HG03095 (cell line): ENCODE data around the gene LIG1.
"Not testable (repeated sequence)": the region's sequence is repeated elsewhere in the genome, so short reads cannot be mapped to it uniquely, and the experiment has no call there.

ENCODE experiments used
- ATAC-seq: cut with Tn5 transposase; IDR thresholded peaks from one replicate; pipeline ENCODE4 v1.9.1; 2021; ENCODE audit warnings: moderate library complexity; ENCODE audit not compliant: unreplicated experiment

Gene LIG1

DNA sequence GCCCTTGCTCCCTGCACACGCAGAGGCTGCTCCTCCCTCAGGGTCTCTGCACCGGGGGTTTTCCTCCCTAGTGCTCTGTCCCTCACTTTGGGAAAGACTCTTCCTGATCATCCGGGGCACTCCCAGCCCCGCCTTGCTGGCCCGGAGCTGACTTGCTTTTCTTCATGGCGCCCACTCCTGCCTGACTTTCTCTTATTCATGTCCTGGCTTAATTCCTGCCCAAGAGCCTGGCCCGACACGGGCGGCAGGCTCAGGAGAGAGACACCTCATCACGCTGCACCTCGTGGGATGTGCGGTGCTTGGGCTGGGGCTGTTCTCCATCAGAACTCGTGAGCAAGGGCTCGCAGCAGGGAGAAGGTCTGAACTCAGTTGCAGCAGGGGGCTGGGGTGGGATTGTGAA, 47.7 kb downstream of the LIG1 start:
- ATAC-seq: no peak

DNA sequence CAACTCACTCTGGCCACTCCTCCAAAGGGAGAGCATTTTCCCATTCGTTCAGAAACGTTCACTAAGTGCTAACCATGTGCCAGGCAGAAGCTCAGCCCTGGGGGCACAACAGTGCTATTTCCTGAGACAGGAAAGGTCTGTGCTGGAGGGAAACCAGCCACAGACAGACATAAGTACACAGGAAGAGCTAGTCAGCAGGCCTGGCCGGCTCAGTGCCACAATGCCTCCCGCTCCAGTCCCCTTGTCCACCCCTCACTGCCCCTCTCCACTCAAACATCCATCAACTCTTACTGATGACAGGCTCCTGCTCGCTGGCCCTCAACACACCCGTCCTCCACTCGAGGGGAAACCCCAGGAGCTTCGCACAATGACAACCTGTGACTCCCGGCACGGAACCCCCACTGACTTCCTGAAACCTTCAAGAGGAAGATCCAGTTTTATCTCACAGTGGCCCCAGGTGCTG, 48.2 kb downstream of the LIG1 start:
- ATAC-seq: no peak

- ATAC-seq: no peak
Measured at GRCh38 chr19:48121066-48121465, 49.1 kb downstream of the LIG1 start.

- ATAC-seq: no peak
Measured at GRCh38 chr19:48120505-48120904, 49.6 kb downstream of the LIG1 start.

GRCh38 chr19:48118131-48118517, 52.0 kb downstream of the LIG1 start:
- no peak for ATAC-seq

- no peak for ATAC-seq
Measured at GRCh38 chr19:48117515-48118130, 52.5 kb downstream of the LIG1 start.

DNA sequence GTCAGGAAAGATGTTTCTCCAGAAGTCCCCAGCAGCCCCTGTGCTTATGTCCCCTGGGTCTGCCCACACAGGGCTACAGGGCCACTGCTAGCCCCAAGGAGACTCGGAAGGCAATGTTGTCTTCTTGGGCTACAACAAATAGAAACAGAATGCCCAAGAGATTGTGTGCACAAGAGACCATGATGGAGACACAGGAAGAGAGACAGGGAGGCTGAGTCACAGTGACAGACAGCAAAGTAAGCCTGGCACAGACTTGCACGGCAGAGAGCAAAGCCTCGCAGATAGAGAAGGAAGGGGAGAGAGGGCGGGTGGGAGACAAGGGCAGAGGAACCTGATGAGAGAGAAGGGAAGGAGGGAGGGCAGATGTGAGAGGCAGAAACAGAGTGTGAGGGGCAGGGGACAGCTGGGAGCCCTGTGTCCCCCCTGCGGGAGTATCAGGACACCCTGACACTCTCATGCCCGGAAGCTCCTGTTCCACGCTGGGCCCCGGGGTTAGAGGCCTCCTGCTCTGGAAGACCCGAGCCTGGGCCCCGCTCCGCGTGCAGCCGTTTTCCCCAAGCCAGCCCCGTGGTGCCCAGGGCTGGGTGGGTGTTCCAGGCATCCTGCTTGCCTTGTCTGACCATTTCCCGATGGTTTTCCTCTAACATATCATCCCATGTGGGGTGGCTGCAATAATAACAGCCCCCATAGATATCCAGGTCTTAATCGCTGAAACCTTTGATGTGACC, 56.8 kb downstream of the LIG1 start:
- no peak for ATAC-seq

GRCh38 chr19:48111280-48111679, 58.9 kb downstream of the LIG1 start:
- ATAC-seq: no peak

DNA sequence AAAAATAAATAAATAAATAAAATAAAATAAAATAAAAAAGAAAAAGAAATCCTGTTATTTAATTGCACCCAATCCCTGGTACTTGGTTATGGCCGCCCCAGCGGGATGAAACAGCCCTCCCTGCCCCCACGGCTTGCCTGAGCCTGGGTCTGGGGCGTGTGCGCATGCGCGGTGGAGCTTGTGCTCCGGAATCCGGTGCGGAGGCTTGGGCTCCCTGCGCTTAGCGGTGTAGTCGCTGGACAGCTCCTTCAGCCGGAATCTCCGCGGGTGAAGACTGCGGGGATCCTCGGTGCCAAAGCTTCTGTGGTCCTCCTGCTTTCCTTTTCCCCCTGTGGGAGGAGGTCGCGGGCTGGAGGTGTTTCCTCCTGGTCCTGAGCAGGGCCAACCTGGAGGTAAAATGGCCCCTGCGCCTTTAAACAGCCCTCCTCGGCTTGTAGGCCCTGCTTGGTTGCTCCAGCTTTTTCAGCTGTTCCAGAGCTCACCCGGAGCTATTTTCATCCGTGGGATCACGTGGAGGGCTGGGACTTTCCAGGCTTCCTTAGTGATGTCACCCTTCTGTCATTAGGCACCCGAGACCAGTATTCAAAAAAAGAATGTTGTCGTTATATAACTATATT, 59.7 kb downstream of the LIG1 start, which contains the start of gene PLA2G4C:
Gene PLA2G4C (minus strand): TSS at position 468 of the 617 bp plus-strand sequence. CDS start 4,288 bp downstream, outside the sequence.
- ATAC-seq: no peak

- ATAC-seq: no peak
Measured at GRCh38 chr19:48108997-48109782, 61.0 kb downstream of the LIG1 start.

GRCh38 chr19:48103922-48104321, 66.2 kb downstream of the LIG1 start:
- no peak for ATAC-seq

GRCh38 chr19:48102870-48103751, 67.0 kb downstream of the LIG1 start:
- ATAC-seq: no peak

DNA sequence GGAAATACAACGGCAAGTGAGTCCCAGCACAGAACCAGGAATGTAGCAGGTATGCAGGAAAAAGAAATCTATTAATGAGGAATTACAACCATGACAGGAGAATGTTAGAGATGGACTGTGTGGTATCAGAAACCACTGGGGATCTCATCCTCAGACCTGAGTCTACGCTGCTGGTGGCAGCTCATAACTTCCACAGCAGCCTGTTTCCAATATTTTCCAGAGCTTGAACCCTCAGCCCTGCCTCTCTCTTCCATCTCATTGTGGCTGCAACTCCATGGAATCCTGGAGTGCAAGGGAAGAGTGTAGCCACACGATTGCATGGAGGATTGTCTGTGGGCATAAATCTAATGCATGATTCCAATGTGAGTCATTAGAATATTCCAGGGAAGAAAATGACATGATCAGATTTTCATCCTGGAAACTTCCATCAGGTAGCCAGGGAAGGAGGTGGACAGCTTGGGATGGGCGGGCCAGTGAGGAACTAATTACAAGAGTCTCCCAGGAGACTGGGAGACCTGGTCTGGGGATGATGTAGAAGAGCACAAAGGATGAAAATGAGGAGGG, 74.5 kb downstream of the LIG1 start:
- no peak for ATAC-seq

DNA sequence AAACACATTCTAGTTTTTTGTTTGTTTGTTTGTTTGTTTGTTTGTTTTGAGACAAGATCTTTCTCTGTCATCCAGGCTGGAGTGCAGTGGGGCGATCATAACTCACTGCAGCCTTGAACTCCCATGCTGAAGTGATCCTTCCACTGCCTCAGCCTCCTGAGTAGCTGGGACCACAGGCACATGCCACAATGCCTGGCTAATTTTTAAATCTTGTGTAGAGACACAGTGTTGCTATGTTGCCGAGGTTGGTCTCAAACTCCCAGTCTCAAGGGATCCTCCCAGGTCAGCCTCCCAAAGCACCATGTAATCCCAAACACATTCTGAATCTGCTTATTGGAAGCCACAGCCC, 75.3 kb downstream of the LIG1 start:
- no peak for ATAC-seq

DNA sequence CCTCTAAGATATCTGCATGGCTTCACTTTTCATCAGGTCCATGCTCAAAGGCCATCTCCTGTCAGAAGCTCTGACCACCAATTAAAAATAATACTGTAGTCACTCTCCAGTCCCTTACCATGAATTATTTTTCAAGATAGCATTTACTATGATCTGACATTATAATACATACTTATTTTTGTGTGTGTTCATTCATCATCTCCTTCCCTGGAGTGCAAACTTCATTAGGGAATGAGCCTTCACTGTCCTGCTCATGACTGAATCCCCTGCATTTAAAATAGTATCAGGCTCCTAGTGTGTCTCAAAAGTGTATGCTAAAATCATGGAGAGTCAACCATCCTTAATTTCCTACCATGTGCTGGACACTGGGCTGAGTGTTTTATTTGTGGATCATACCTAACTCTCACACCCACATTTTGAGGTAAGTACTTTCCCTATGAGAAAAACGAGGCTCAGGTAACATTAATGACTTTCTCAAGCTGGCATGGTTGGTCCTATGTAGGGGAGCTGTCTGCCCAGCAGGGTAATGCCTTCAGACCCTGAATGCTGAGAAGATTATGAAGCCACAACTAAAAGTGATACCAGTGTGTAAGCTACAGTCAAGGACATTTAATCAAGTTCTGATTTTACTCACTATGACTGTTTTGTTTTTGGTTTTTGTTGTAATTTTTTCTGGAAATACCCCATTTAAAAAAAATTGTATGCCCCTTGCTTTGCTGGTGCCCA, 75.9 kb downstream of the LIG1 start:
- ATAC-seq: no peak

DNA sequence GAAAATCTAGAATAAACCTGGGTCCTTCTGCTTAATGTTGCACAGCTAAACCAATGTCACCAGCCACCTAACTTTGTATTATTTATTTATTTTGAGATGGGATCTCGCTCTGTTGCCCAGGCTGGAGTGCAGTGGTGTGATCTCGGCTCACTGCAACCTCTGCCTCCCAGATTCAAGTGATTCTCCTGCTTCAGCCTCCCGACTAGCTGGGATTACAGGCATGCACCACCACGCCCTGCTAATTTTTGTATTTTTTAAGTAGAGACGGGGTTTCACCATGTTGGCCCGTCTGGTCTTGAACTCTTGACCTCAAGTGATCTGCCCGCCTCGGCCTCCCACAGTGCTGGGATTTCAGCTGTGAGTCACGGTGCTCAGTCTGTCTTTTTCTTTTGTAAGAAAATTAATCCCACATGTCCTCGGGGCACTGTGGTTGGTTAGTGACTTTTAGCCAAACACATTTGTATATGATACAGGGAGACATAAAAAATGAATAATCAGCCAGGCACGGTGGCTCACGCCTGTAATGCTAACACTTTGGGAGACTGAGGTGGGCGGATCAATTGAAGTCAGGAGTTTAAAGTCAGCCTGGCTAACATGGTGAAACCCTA, 78.9 kb downstream of the LIG1 start:
- not testable (repeated sequence) for ATAC-seq

DNA sequence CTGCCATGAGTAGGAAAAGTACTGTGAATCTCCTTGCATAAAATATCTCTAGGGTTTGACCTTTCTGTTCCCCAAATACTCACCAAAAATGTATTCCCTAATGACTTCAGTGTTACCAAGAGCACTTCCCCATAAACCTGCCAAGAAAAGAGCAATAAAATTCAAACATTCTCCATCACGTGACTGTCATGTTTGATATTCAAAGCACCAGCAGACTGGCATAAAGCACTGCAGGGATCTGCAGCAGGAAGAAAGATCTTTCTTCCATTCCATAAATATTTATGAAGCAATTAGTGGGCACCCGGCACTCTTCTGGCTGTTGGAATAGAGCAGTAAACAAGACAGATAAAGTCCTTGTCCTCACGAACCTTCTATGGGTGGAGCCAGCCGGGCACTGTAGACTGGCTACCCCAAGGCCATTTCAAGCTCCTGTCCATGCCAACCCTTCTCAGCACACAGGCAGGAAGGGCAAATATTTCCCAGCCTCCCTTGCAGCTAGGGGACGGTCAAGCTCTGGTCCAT, 79.8 kb downstream of the LIG1 start:
- no peak for ATAC-seq

DNA sequence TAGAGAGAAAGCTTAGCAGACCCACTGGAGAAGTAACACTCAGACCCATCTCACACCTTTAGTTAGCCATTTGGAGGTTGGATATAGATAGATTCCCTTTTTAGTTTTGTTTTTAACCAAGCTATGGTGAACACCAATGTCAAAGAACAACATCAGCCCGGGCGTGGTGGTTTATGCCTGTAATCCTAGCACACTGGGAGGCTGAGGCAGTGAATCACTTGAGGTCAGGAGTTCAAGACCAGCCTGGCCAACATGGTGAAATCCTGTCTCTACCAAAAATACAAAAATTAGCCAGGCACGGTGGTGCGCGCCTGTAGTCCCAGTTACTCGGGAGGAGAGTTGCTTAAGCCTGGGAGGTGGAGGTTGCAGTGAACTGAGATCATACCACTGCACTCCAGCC, 81.2 kb downstream of the LIG1 start:
- ATAC-seq: not testable (repeated sequence)
